ENCODE results near the gene MTHFD2L.

MTHFD2L gene

DNA sequence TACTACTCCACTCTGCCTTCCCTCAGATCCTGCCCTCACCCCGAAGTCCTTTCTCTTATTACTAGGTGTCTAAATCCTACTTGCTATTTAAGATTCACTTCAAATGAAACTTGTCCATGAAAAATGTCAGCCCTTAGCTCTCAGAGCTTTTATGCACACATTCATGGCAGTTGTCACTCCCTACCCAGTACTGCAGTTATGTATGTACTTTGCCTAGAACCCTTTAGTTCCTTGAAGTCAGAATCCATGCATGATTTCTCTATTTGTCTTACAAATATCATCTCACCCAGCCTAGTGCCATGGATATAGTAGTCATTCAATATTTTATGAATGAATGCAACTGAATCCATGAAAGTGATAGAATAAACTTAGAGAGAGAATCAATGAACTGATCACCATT is 147.1 kb downstream of the MTHFD2L start:
- no peak overlapping the region for H3K4me3 ChIP-seq
- TF ChIP-seq Cebpa-rat (IDR thresholded peaks at IDR 0.05): no peak
- no peak overlapping the region for H3K9ac ChIP-seq
- no peaks in the 10 kb centered on the region for H3K9me3 ChIP-seq (replicated peaks in 1 of 11)
- H3K27ac ChIP-seq: no peak overlapping the region
- H3K27me3 ChIP-seq: no peaks in the 10 kb centered on the region
- no peak overlapping the region for H3K4me2 ChIP-seq
- H3K4me1 ChIP-seq: peaks cover 0 to 11% (median 0%) of the 10 kb centered on the region in 10 experiments; a peak in 7 of 20 replicates
- no peaks in the 10 kb centered on the region for H3K36me3 ChIP-seq
- no peaks in the 10 kb centered on the region for H4K20me1 ChIP-seq

DNA sequence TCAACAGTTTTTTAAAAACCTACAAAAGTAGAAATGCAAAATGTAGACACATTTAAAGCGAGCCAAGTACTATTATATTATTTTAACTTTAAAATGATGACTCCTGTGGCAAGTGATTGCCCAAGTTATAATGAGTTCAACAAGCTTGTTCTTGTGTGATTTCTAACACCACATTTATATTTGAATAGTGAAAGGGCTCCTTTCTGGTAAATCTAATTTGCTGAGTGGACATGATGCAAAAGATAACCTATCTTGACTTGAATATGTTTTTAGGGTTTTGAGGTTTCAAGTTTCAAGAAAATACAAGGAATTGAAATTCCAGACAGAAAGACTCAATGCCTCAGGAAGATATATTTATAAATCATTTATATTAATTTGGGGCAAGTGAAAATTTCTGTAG is 149.3 kb downstream of the MTHFD2L start:
- H3K4me3 ChIP-seq: no peak overlapping the region
- H4K20me1 ChIP-seq: no peaks in the 10 kb centered on the region
- H3K27me3 ChIP-seq: no peaks in the 10 kb centered on the region
- no peak overlapping the region for H3K9ac ChIP-seq
- peaks cover 0 to 11% (median 0%) of the 10 kb centered on the region in 10 experiments; a peak in 7 of 20 replicates for H3K4me1 ChIP-seq
- no peaks in the 10 kb centered on the region for H3K9me3 ChIP-seq (replicated peaks in 1 of 11)
- H3K27ac ChIP-seq: no peak overlapping the region
- H3K36me3 ChIP-seq: no peaks in the 10 kb centered on the region
- no peak overlapping the region for H3K4me2 ChIP-seq
- no peak for TF ChIP-seq Cebpa-rat (IDR thresholded peaks at IDR 0.05)

DNA sequence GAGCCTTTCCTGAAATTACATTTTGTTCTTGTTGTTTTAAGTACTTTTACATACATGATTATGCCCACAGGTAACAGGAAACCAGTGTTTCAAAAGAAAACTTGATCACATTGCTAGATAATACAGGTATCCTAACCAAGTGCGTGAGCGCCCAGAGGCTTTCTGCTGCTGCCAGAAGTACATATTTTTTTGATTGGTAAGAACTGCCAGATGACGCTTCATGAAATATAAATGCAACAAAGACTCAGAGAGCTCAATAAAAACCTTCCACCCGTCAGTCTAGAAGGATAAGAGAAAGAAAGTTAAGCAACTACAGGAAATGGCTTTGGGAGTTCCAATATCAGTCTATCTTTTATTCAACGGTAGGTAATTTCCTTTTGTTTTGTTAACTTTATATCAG is 150.3 kb downstream of the MTHFD2L start, which contains the start of gene EPGN:
Gene EPGN, plus strand, starts transcription at position 256 of the 400 bp plus-strand sequence. Its CDS starts 64 bp downstream, at position 320.
- Histone ChIP-seq H3K4me2 (peak within 1 kb of the TSS in 2 of 11 experiments; percentile 15 to 31; a peak in 1 of 22 replicates), H3K4me1 (peaks cover 0 to 11% (median 0%) of the 10 kb centered on the region in 10 experiments; a peak in 7 of 20 replicates), H3K27me3 (no peaks in the 10 kb centered on the region), H3K4me3 (no peak within 1 kb of the TSS), H3K9me3 (replicated peaks in 1 of 11) (no peaks in the 10 kb centered on the region), H3K27ac (no peak within 1 kb of the TSS), H3K36me3 (no peaks in the 10 kb centered on the region), H3K9ac (peak within 1 kb of the TSS in 1 of 11 experiments; percentile 24; a peak in 1 of 22 replicates), H4K20me1 (no peaks in the 10 kb centered on the region)
- TF ChIP-seq Cebpa-rat (IDR thresholded peaks at IDR 0.05): no peak

DNA sequence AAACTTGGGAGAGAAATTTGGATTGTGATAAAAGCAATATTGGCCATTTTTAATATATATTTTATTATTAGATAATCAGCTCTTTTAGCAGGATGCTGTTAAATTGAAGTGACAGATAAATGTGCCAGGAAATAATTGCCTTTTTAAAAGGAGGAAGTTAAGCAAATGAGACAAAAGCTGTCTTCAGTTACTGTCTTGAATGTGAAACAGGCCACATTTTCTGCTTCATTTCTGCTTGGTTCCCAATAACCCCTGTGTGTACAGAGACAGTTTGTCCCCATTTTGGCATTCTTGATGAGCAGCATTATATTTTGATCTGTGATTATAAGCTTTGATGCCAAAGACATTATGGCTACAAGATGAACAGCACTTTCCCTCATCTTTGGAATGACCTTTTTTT is 151.3 kb downstream of the MTHFD2L start:
- Histone ChIP-seq H3K9ac (peak overlapping the region in 1 of 11 experiments; percentile 24; a peak in 1 of 22 replicates), H3K4me2 (peak overlapping the region in 2 of 11 experiments; percentile 15 to 31; a peak in 2 of 22 replicates)

DNA sequence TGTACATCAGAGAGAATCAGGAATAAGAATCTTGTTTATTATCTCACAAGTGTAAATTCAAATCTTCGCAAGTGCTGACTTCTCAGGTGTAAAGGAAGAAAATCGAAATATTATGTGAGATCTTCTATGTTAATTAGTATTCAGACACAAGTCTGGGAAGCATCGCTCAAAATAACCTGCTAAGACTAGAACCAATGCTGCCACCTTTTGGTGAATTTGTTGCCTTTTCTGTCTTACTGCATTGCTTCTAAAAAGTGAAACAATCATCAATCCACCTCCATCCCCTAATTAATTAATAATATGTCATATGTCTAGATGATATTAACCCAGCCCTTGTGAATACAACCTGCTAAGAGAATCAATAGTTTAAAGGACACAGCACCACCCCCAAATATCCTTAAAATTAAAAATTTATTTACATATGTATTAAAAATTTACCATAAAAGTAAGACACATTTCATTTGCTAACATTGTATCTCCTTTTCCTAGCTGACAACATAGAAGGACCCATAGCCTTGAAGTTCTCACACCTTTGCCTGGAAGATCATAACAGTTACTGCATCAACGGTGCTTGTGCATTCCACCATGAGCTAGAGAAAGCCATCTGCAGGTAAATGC is 153.9 kb downstream of the MTHFD2L start:
- H3K27me3 ChIP-seq: no peaks in the 10 kb centered on the region
- no peaks in the 10 kb centered on the region for H3K9me3 ChIP-seq (replicated peaks in 1 of 11)
- no peaks in the 10 kb centered on the region for H3K36me3 ChIP-seq
- no peaks in the 10 kb centered on the region for H4K20me1 ChIP-seq
- no peak overlapping the region for H3K27ac ChIP-seq
- TF ChIP-seq Cebpa-rat (IDR thresholded peaks at IDR 0.05): no peak
- no peak overlapping the region for H3K4me2 ChIP-seq
- H3K4me3 ChIP-seq: no peak overlapping the region
- no peak overlapping the region for H3K9ac ChIP-seq
- peaks cover 0 to 16% (median 0%) of the 10 kb centered on the region in 10 experiments; a peak in 7 of 20 replicates for H3K4me1 ChIP-seq

More for the DNA sequence above, 151.3 kb downstream of the MTHFD2L start:
- Histone ChIP-seq H3K4me1 (peaks cover 0 to 11% (median 0%) of the 10 kb centered on the region in 10 experiments; a peak in 7 of 20 replicates), H3K27ac (no peak overlapping the region), H4K20me1 (no peaks in the 10 kb centered on the region), H3K4me3 (no peak overlapping the region), H3K36me3 (no peaks in the 10 kb centered on the region), H3K27me3 (no peaks in the 10 kb centered on the region), H3K9me3 (replicated peaks in 1 of 11) (no peaks in the 10 kb centered on the region)
- TF ChIP-seq Cebpa-rat (IDR thresholded peaks at IDR 0.05): no peak

DNA sequence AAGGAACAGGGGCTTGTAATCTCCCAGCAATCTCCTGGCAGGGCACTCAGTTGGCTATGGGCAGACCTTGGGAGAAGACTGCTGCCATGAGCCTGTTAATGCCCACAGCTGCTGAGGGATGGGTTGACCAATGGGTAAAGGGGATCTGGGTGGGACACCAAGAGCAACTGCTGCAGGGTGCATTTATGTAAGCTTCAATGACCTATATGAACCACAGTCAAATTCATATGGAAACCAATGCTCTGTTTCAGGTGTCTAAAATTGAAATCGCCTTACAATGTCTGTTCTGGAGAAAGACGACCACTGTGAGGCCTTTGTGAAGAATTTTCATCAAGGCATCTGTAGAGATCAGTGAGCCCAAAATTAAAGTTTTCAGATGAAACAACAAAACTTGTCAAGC is 156.4 kb downstream of the MTHFD2L start:
- no peaks in the 10 kb centered on the region for H3K9me3 ChIP-seq (replicated peaks in 1 of 11)
- no peak for TF ChIP-seq Cebpa-rat (IDR thresholded peaks at IDR 0.05)
- H3K9ac ChIP-seq: no peak overlapping the region
- no peak overlapping the region for H3K4me2 ChIP-seq
- H3K36me3 ChIP-seq: no peaks in the 10 kb centered on the region
- no peak overlapping the region for H3K27ac ChIP-seq
- H3K27me3 ChIP-seq: no peaks in the 10 kb centered on the region
- no peak overlapping the region for H3K4me3 ChIP-seq
- peaks cover 0 to 12% (median 0%) of the 10 kb centered on the region in 10 experiments; a peak in 7 of 20 replicates for H3K4me1 ChIP-seq
- H4K20me1 ChIP-seq: no peaks in the 10 kb centered on the region

DNA sequence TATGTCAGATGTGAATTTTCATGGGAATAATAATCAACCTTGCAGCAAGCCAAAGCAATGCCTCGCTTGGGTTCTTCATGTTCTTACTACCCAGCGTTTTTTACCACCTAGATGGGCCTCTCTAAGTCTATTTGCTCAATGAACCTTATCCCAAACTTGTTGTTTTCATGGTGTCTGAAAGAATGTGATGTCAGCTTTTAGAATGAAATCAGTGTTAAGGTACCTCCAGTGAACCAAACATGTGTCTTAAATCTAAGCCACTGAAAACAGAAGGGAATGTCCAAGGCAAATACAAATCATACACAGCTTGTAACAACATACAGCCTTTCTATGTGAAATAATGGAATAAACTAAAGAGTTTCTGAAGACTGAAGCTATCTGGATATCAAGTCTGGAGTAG is 157.0 kb downstream of the MTHFD2L start:
- no peak overlapping the region for H3K4me3 ChIP-seq
- no peaks in the 10 kb centered on the region for H3K27me3 ChIP-seq
- no peak overlapping the region for H3K9ac ChIP-seq
- no peak for TF ChIP-seq Cebpa-rat (IDR thresholded peaks at IDR 0.05)
- no peak overlapping the region for H3K27ac ChIP-seq
- H3K9me3 ChIP-seq (replicated peaks in 1 of 11): no peaks in the 10 kb centered on the region
- H4K20me1 ChIP-seq: no peaks in the 10 kb centered on the region
- peaks cover 0 to 7% (median 0%) of the 10 kb centered on the region in 10 experiments; a peak in 4 of 20 replicates for H3K4me1 ChIP-seq
- H3K4me2 ChIP-seq: no peak overlapping the region
- H3K36me3 ChIP-seq: no peaks in the 10 kb centered on the region

DNA sequence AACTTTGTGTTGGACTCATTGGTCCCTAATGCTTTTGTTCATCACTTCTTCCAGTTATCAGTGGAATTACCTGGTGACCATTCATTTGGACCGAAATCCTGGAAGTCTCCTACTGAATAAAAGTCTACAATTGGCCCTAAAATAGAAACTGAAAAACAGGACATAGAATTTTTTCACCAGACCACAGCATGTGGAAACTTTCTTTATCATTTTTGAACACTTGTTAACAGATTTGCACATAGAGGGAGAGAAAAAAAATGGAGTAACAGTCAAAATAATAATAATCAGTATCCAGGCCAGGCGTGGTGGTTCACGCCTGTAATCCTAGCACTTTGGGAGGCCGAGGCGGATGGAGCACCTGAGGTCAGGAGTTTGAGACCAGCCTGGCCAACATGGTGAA is 157.5 kb downstream of the MTHFD2L start:
- H3K27ac ChIP-seq: no peak overlapping the region
- peaks cover 0 to 7% (median 0%) of the 10 kb centered on the region in 10 experiments; a peak in 3 of 20 replicates for H3K4me1 ChIP-seq
- H3K4me3 ChIP-seq: no peak overlapping the region
- no peaks in the 10 kb centered on the region for H3K36me3 ChIP-seq
- H3K4me2 ChIP-seq: no peak overlapping the region
- H4K20me1 ChIP-seq: no peaks in the 10 kb centered on the region
- no peak for TF ChIP-seq Cebpa-rat (IDR thresholded peaks at IDR 0.05)
- no peaks in the 10 kb centered on the region for H3K9me3 ChIP-seq (replicated peaks in 1 of 11)
- H3K9ac ChIP-seq: no peak overlapping the region
- no peaks in the 10 kb centered on the region for H3K27me3 ChIP-seq

DNA sequence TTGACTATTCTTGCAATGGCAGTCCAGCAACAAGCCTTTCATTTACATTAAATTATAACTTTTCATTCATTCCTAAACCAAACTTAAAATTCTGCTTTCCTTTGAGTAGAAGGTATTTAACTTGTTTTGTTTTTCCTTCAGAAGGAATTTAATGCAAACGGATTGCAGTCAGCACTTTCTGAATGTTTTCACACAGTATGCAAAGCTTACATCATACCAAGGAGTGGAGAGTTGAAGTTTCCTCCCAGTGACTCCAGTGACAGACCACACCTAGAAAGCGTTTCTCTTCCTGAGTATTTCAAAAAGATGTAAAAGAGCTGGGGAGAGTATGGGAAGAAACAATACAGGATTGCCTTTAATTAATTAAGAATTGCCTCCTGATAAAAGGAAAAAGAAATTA is 158.5 kb downstream of the MTHFD2L start:
- no peak overlapping the region for H3K9ac ChIP-seq

More for the DNA sequence above, 158.5 kb downstream of the MTHFD2L start:
- Histone ChIP-seq H4K20me1 (no peaks in the 10 kb centered on the region), H3K4me3 (no peak overlapping the region), H3K27me3 (no peaks in the 10 kb centered on the region), H3K36me3 (no peaks in the 10 kb centered on the region), H3K27ac (no peak overlapping the region), H3K9me3 (replicated peaks in 1 of 11) (no peaks in the 10 kb centered on the region), H3K4me1 (peaks cover 0 to 7% (median 0%) of the 10 kb centered on the region in 10 experiments; a peak in 3 of 20 replicates), H3K4me2 (peak overlapping the region in 3 of 11 experiments; percentile 27 to 44 (median 40); a peak in 4 of 22 replicates)
- no peak for TF ChIP-seq Cebpa-rat (IDR thresholded peaks at IDR 0.05)
